HL-60/S4 (cell line): ENCODE measurements around the gene CEP164.

Source experiments
- in situ Hi-C: fragments of 300-500 bp; cut with MboI; formaldehyde crosslinking; loops from 2 replicates; pipeline ENCODE4 v1.14.3; 2022; ENCODE audit warnings: low sequenced_read_pairs

Gene CEP164

DNA sequence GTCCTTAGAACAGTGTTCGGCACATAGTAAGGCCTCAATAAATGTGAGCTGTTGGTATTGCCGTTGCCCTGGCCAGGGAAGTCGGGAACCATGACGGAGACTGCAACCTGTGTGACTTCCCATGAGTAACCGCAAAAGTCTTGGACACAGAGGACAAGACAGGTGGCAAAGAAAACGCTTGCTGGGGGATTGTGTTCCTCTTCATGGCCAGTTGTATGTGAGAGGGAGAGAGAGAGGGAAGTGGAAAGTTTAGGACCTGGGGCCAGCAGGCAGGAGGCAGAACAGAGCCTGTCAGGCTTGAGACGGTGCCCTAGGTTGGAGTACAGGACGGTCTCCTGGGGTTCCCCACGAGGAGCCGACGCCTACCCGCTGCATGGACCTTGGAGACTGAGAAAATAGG lies 90.2 kb downstream of the CEP164 start:
- in situ Hi-C loops, result no loop called here

DNA sequence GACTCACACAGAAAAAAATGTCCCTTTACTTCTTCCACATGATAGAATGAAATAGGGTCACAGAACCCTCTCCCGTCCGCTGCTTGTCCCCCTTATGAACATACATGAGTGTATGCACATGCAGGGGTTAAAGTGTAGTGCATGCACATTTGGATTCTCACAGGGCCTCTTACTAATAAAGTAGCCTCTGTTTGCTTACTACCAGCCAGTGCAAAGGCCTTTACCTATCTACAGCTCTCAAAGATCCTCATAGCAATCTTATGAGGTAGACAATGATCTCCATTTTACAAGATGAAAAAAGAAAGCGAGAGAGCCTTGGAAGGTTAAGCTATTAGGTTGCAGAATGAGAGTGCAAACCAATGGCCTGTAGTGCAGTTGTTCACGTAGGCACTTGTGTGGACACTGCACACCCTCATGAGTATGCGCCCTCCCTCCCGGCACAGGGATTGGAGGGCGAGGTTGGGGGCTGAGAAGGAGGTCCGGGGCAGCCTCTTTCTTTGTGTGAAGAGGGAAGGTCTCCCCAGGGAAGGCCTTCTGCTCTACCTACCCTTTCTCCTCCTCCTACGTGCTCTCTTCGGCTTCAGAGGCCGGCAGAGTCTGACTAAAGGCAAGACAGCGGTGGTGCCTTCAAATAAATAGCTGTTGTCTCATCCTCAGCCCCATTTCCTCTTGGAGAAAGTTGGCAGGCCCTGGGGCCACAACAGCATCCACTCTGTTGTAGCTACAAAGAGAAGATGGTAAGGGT lies 91.3 kb downstream of the CEP164 start:
- in situ Hi-C loops, result no loop called here

DNA sequence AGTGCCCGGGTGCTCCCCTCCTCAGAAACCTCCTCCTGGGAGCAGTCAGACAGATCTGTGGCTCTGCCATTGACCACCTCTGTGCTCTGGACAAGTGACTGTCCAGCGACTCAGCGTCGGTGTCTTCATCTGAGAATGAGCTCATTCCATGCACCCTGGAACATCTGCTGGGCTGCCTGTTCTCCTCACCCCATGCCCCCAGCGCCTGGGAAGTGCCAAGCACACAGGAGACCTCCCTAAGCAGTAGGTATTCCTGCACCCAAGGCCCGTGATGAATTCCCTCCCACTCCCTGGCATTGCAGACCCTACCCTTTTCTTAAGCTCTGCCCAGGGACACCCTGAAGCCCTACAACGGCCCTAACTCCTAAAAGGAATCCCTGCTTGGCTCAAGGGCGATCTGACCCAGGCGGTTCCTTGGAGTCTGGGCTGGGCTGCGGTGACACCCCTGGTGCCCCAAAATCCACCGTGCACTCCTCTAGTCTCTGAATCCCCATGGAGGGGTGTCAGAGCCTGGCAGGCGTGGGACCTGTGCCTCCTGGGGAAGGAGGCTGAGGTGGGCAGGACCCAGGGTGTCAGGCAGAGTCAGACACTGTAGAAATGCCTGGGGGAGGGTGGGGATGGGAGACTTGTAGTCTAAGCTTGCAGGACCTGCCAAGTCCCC lies 92.0 kb downstream of the CEP164 start:
- in situ Hi-C loops, result no loop called here

DNA sequence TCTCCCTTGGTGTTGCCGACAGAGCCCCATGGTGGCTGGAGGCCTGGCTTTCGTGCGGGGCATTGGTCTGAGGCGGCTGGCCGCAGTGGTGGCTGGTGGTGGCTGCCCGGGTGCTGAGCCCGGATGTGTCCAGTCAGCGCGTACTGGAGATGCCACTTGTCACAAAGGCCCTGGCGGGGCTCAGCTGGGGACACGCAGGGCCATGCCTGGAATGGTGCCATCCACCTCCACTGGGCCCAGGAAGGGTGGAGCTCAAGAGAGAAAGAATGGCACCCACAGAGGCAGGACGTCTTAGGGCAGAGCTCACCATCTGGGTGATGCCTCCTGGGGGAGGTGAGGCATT lies 92.5 kb downstream of the CEP164 start:
- in situ Hi-C loops, result no loop called here

DNA sequence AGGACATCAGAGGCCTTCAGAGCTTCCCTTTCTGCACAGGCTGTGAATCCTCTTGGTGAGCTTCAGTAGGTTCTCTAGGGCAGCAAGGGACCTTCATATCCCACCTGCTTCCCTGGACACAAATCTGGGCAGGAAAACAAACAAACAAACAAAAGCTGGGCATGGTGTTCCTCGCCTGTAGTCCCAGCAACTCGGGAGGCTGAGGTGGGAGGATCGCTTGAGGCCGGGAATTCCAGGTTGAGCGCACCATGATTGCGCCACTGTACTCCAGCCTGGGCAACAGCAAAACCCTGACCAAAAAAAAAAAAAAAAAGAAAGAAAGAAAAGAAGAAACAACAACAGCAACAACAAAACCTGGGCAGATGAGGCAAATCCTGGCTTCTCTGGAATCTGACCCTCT lies 92.9 kb downstream of the CEP164 start:
- in situ Hi-C loops, result no loop called here

DNA sequence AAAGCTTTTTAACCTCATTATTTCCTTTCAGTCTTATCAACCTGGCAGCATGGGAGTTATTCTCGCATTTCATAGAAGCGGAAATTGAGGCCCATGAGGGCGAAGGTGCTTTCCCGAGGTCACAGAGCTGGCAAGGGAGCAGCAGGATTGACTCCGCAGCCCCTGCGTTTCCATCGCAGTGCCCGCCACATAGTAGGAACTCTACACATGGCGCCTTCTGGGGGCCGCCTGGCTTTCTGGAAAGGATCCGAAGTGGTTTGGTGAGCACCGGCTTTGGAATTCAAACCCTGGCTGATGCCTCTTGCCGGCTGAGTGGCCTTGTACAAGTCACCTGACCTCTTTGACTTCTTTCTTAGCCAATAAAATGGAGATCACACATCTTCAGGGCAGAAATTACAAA lies 93.4 kb downstream of the CEP164 start:
- in situ Hi-C loops, result no loop called here

DNA sequence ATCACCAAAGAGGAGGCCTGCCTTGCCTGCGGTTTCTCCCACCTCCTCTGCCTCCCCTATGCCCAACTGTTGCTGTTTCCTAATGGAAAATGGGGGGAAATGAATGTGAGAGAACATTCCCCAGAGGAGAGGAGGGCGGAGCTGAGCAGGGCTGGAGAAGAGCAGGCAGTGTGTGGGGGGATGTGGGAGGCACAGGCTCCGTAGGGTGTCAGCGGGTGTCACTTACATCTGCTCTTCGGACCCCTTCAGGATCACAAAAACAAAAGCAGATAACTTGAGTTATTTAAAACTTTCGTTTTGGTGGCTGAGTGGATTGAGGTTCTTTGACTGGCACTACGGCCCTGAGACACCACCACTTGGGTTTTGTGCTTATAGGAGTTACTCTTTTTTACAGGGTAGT lies 93.8 kb downstream of the CEP164 start:
- in situ Hi-C loops, result no loop called here

DNA sequence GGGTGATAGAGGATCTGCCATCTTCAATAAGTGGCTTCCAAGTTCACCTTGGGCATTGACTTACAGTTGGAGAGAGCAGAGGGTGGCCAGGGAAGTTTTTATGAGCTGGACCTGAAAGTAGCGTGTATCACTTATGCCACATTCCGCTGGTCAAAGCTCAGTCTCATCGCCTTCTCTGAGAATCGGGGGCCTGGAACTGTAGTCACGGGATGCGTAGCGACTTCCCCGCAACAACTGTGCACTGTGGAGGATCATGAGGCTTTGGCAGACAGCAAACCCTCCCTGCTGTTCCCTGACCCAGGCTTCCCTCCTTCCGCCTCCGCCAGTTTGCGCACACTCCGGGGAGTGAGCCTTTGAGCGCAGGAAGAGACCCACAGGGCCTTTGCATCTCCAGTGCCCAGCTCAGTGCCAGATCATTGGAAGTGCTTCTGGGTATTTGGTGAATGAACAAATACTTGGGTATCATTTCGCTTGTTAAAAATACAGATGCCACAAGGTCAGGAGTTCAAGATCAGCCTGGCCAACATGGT lies 95.5 kb downstream of the CEP164 start:
- in situ Hi-C loops, result no loop called here

DNA sequence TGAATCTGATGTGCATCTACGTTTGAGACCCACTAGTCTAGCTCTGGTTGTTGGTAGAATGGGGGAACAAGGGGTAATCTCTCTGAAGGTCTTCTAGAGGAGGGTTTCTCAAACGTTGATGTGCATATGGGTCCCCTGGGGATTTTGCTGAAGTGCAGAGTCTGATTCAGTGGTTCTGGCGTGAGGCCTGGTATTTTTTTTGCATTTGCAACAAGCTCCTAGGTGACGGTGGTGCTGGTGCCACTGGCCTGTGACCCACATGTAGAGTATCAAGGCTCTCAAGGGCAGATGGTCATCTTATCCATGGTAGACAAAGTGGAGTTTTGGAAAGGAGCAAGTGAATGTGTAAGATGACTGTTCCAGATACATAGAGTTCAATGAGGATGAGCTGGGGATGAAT lies 97.1 kb downstream of the CEP164 start:
- in situ Hi-C loops, result no loop called here

DNA sequence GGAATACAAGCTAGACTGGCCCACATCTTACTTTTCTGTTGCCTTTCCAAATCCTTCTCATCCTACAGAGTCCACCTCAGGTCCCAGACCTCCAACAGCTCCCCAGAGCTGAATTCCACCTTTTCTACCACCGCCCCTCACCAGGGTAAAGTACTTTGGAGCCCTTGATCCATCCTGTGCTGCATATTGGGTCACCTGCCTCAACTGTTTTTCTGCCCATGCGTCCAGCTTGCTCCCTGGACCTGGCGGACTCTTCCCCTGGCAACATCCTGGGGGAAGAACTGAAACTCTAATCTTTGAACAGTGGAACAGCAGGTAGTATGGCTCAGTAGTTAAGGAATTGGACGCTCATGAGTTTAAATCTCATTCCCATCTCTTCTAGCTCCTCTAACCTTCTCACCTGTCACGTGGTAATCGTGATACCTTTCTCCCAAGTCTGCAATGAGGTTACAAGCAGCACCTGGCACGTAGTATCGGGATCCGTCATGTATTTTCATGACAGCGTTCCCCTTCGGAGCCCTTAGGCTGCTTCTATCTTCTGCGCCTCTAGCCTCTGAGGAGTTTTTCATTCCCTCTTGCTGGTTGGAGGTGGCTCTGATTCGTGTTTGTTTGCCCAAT lies 98.1 kb downstream of the CEP164 start:
- in situ Hi-C loops, result no loop called here

DNA sequence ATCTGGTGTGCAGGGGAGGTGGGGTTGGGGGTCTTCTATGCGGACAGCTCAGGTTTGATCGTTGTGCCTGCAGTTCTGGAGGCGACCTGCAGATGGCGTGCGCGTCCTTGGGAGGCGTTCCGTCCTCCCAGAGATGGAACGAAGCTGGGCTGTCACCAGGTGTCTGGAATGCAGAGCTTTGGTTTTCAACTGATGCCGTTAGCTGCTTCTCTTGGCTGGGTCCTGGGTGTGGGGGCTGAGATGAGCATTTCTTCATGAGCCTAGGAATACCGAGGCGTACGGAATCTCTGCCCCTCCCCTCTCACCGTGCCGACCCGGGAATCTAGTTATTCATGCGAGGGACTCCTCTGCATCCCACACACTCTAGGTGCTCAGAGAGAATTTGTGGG lies 98.6 kb downstream of the CEP164 start:
- in situ Hi-C loops, result no loop called here

DNA sequence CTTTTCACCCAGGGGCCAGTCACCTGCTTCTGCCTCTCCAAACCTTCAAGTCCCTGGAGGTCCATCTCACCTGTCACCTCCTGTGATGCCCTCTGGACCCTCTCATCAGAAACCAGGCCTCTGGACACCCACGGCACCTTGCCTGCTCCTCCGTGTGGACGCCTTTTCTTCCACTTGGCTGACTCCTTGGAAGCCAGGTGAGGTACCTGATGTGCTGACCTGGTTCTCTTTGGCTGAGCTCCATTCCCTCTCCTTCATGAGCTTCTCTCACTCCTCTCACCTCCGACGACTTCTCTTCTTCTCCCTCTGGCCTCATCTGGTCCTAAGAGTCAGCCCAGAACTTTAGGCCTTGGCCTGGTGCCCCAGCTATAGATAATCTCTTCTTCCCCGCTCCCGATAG lies 99.3 kb downstream of the CEP164 start:
- in situ Hi-C loops, result no loop called here

DNA sequence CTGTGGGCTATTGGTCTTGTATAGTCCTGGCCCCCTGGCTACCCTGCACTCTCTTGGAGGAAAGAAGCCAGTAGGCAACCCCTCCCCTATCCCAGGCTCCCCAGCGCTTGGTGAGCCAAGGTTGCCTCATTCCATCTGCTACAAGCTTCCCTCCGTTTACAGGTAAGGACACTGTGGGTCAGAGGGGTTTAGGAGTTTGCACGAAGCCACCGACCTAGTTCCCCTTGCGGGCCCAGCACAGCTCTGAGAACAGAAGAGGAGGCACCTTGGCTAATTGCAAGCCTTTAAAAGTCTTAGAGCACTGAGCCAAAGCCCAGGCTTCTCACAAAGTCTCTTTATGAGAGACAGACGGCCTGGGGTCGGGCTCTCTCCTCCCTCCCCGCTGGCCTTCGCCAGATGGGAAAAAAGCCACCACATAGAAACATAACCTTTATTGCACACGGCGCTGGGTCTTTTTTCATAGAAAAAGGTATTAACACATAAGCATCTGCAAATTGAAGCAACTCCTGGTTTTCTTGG lies 99.8 kb downstream of the CEP164 start:
- in situ Hi-C loops, result no loop called here

DNA sequence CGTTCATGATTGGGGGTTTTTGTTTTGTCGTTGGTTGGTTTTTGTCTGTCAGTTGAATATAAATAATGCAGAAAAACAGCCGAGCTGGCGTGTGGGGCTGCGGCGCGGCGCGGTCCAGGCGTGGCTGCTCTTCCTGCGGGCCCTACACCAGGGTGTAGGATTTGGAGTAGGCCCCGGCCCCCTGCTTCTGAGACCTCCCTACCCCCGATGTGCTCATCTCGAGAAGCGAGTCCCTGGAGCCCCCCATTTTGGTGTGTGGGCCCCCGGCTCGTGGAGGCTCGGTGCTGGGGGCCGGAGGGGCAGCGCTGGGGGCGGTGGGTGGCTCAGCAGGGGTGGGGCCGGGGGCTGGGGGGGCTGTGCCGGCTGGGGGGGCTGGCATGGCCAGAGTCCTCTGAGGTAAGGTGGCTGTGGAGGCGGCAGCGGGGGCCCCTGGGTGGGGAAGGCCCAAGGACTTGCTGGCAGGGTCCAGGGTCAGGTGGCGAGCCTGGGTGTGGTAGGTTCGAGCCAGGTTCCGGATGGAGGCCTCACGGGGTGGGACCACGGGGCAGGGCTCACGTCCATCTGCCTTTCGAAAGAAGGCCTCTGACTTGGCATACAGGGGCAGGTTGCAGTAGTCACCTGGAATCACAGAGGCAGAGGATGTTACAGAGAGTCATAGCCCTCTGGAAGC lies 100.7 kb downstream of the CEP164 start:
- in situ Hi-C loops, result no loop called here

DNA sequence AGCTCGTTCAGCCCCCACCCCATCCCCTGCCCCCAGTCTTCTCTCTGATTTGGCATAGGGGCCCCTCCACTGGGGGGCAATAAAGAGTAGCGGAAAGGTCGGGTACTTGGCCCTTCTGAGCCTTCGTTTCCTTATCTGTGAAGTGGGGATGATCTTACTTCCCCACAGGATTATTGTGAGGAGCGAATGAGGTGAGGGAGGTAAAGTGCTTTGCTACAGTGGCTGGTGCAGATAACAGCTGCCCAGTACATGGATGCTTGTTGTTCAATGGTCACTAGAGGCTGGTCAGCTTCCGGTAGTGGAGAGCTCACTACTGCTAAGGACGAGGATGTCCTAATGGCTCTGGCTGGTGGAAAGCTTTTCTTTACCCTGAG lies 101.2 kb downstream of the CEP164 start:
- in situ Hi-C loops, result no loop called here

DNA sequence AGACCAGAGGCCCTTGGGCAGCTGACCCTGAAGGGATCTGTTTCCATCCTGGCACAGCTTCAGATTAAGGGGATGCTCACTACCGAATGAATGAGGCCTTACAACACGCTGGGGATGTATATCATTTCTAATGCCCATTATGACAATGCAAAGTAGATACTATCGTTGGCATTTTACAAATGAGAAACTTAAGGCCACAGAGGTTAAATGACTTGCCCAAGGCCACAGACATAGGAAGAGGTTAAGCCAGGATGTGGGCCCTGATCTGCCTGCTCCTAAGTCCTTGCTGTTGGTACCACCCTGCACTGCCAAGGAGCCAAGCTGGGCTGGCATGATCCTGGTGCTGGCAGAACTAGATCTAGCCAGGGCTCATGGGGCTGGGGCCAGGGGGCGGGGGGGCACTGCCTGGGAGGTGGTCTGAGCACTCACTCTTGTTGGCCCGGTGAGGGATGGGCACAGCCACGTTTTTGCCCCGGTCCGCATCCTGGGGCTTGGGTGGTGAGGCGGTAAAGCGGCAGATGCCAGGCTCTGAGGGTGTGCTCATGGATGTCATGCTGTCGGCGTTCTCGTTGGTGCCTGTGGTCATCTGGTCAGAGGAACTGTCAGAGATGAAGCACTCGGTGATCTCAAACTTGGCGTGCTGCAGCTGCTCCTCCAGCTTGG lies 102.8 kb downstream of the CEP164 start:
- in situ Hi-C loops, result no loop called here

DNA sequence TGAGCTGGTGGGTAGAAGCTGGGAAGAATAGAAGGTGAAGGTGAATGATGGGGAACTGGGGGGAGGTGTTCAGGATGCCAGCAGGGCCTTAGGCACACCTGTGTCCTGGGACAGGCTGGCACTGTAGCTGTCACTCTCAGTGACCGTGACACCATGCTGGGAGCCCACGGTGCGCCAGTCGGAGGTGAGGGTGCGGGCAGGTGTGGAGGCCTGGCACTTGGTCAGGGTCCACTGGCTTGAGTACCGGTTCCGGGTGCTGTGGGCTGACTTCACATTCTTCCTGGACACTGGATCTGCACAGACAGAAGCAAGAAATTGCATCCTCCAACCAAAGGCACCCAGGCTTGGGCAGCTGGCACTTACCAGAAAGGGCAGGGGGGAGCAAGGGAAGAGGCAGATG lies 103.8 kb downstream of the CEP164 start:
- in situ Hi-C loops, result no loop called here

DNA sequence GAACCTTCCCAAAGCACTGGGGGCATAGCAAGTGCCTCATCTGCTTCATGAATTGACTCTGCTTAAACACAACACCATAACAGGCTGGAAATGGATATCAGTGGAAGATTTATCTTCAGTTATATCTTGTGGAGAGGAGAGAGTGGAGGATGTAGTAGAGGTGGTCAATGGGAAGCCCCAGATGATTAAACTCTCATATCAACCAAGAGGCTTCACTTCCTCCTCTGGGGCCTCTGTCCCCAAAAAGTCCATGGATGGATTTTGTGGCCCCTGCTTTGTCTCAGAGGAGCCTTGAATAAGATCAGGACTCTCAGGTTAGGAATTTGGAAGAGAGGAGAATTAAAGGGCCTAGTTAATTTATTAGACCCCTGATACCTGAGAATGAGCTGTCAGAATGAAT lies 106.1 kb downstream of the CEP164 start:
- in situ Hi-C loops, result no loop called here

DNA sequence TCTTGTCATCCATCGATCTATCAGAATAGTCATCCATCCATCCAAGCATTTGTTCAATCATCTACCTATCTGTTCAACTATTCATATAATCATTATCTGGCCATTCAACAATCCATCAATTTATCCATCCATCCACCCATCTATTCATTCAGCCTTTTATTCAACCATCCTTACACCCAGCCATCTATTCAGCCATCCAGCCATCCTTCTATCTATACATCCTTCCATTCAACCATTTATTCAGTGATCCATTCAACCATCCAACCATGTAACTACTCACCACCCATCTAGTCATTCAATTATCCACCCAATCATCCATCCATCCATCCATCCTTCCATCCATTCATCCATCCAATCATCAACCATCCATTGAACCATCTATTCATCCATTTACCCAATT lies 106.8 kb downstream of the CEP164 start:
- in situ Hi-C loops, result no loop called here

DNA sequence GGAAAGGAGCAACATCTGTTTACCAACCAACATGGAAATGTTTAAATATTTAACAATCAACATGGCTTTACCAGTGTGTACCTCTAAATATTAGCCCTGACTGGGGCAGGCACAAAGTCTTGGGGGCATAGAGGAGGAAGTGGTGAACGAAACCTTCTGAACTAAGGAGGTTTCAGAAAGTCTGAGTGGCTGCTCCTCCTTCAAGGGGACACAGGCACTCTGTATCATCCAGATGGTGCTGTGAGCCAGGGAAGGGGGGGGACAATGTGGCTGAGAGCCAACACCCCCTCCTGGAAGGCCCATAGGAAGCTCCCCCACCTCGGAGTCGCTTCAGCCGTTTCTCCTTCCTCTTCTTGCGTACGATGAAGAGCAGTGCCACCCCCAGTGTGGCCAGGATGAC lies 107.7 kb downstream of the CEP164 start:
- in situ Hi-C loops, result no loop called here
